B cell (primary cell): ENCODE data around the gene SHC3.

Source experiments
- CTCF ChIP-seq: fragments of 200-600 bp; IDR thresholded peaks from one replicate; pipeline ENCODE4 v1.8.0; 2022; ENCODE audit warnings: antibody characterized with exemption, mild to moderate bottlenecking
- EZH2 ChIP-seq: IDR thresholded peaks from 2 replicates; pipeline ENCODE4 v1.6.1; 2012; ENCODE audit warnings: borderline replicate concordance, low read depth, mild to moderate bottlenecking, moderate library complexity, low read length; ENCODE audit not compliant: insufficient read depth, poor library complexity, severe bottlenecking

- TF ChIP-seq CTCF (no peak), EZH2 (no peak)
Observed at GRCh38 chr9:89052470-89053097, 126.0 kb downstream of the SHC3 start.
